GM23338 (cell line): ENCODE results near the gene SNX9. TPM values are rescaled to one million over a fixed set of nuclear protein-coding genes. Genes with fewer than 3 reads are reported as not detected.

Experiments used
- ATAC-seq: fragments of 200-7000 bp; cut with Tn5 transposase; 3 replicates; pipeline ENCODE4 v1.9.1; 2020
- DNase-seq: peaks from one replicate; pipeline ENCODE4 v3.0.0-alpha.2; 2015; ENCODE audit warnings: low spot score
- H2AFZ ChIP-seq: fragments of 200-600 bp; sonication (generic); 2 replicates; pipeline ENCODE4 v1.8.0; 2016; ENCODE audit warnings: antibody characterized with exemption, mild to moderate bottlenecking, moderate library complexity
- H3F3A ChIP-seq: fragments of 200-600 bp; sonication (generic); replicated peaks from 2 replicates; pipeline ENCODE4 v1.8.0; 2017; ENCODE audit warnings: antibody characterized with exemption, mixed run types, low read depth
- H3K27ac ChIP-seq: fragments of 200-600 bp; sonication (generic); 2 replicates; pipeline ENCODE4 v1.6.1; 2016; ENCODE audit warnings: low read depth
- H3K27me3 ChIP-seq: fragments of 200-600 bp; sonication (generic); 2 replicates; pipeline ENCODE4 v1.8.0; 2016; ENCODE audit warnings: mild to moderate bottlenecking, mixed run types, moderate library complexity; ENCODE audit not compliant: insufficient read depth
- H3K36me3 ChIP-seq: fragments of 200-600 bp; sonication (generic); 2 replicates; pipeline ENCODE4 v1.8.0; 2016; ENCODE audit warnings: mild to moderate bottlenecking; ENCODE audit not compliant: insufficient read depth
- H3K4me1 ChIP-seq: fragments of 200-600 bp; sonication (generic); 2 replicates; pipeline ENCODE4 v1.8.0; 2016; ENCODE audit warnings: mild to moderate bottlenecking, moderate library complexity; ENCODE audit not compliant: insufficient read depth
- H3K4me2 ChIP-seq: fragments of 200-600 bp; sonication (generic); 2 replicates; pipeline ENCODE4 v1.7.1; 2017; ENCODE audit warnings: mixed run types
- H3K4me3 ChIP-seq: fragments of 200-600 bp; sonication (generic); 2 replicates; pipeline ENCODE4 v1.6.1; 2016; ENCODE audit warnings: mixed run types
- H3K79me2 ChIP-seq: fragments of 200-600 bp; sonication (generic); replicated peaks from 2 replicates; pipeline ENCODE4 v1.8.0; 2017; ENCODE audit warnings: mild to moderate bottlenecking; ENCODE audit not compliant: insufficient read depth
- H3K9me2 ChIP-seq: fragments of 200-600 bp; sonication (generic); 2 replicates; pipeline ENCODE4 v1.8.0; 2017; ENCODE audit not compliant: insufficient read depth
- H4K20me1 ChIP-seq: fragments of 200-600 bp; sonication (generic); replicated peaks from 2 replicates; pipeline ENCODE4 v1.8.0; 2017; ENCODE audit warnings: mild to moderate bottlenecking; ENCODE audit not compliant: insufficient read depth
- H3K27ac Mint-ChIP-seq: 2 replicates; pipeline ENCODE4 v1.8.0; 2020; ENCODE audit warnings: inconsistent platforms, mild to moderate bottlenecking, moderate library complexity, mixed read lengths
- H3K27me3 Mint-ChIP-seq: 3 replicates; pipeline ENCODE4 v1.8.0; 2022; ENCODE audit warnings: low read depth, mild to moderate bottlenecking, moderate library complexity, mixed read lengths, inconsistent platforms; ENCODE audit not compliant: insufficient read depth, poor library complexity
- H3K36me3 Mint-ChIP-seq: 3 replicates; pipeline ENCODE4 v1.8.0; 2021; ENCODE audit warnings: low read depth, mild to moderate bottlenecking, inconsistent platforms, moderate library complexity, mixed read lengths
- H3K4me1 Mint-ChIP-seq: 3 replicates; pipeline ENCODE4 v1.8.0; 2020; ENCODE audit warnings: mild to moderate bottlenecking, inconsistent platforms, mixed read lengths
- H3K4me3 Mint-ChIP-seq: 3 replicates; pipeline ENCODE4 v1.8.0; 2021; ENCODE audit warnings: moderate library complexity, mild to moderate bottlenecking, inconsistent platforms, mixed read lengths
- H3K9me3 Mint-ChIP-seq: 3 replicates; pipeline ENCODE4 v1.8.0; 2020; ENCODE audit warnings: moderate library complexity, mild to moderate bottlenecking, inconsistent platforms, mixed read lengths
- CREB1 ChIP-seq: fragments of 250-450 bp; sonication (Bioruptor Pico); IDR thresholded peaks from 2 replicates; pipeline ENCODE4 v1.5.0; 2020; ENCODE audit warnings: low read depth, mild to moderate bottlenecking, moderate library complexity
- EZH2 ChIP-seq: fragments of 200-600 bp; sonication (generic); IDR thresholded peaks from one replicate; pipeline ENCODE4 v1.8.0; 2017; ENCODE audit warnings: antibody characterized with exemption, mild to moderate bottlenecking, low read depth; ENCODE audit not compliant: unreplicated experiment
- EZH2phosphoT487 ChIP-seq: fragments of 200-600 bp; sonication (generic); IDR thresholded peaks from one replicate; pipeline ENCODE4 v1.8.1; 2018; ENCODE audit warnings: antibody characterized with exemption; ENCODE audit not compliant: unreplicated experiment
- JUNB ChIP-seq: IDR thresholded peaks from one replicate; pipeline ENCODE4 v1.6.1; 2016; ENCODE audit warnings: antibody characterized with exemption; ENCODE audit not compliant: unreplicated experiment
- NANOG ChIP-seq: IDR thresholded peaks from 2 replicates; pipeline ENCODE4 v1.6.1; 2016; ENCODE audit warnings: antibody characterized with exemption, borderline replicate concordance
- POLR2AphosphoS5 ChIP-seq: IDR thresholded peaks from 2 replicates; pipeline ENCODE4 v1.6.1; 2016; ENCODE audit warnings: antibody characterized with exemption, low read depth
- STAT1 ChIP-seq: IDR thresholded peaks from one replicate; pipeline ENCODE4 v1.6.1; 2016; ENCODE audit warnings: antibody characterized with exemption; ENCODE audit not compliant: unreplicated experiment
- ZNF114 ChIP-seq: fragments of 250-450 bp; sonication (Bioruptor Pico); IDR thresholded peaks from 2 replicates; pipeline ENCODE4 v1.5.0; 2020; ENCODE audit warnings: mild to moderate bottlenecking, moderate library complexity
- ZNF331 ChIP-seq: fragments of 250-450 bp; sonication (Bioruptor Pico); IDR thresholded peaks from 2 replicates; pipeline ENCODE4 v1.5.0; 2020; ENCODE audit warnings: low read depth, mild to moderate bottlenecking, moderate library complexity
- polyA plus RNA-seq: library from polyadenylated mRNA; unstranded; fragments of >200 nt; fragmentation: Nextera tagmentation; extraction: Ambion mirVana; gene quantifications from 2 replicates; pipeline ENCODE4 v1.2.1, GENCODE V29; 2016
- total RNA-seq: library from RNA; depleted of rRNA; stranded (reverse); fragments of >200 nt; shearing (Covaris generic); gene quantifications from 2 replicates; pipeline ENCODE4 v1.2.3, GENCODE V29; 2014
- TF ChIP-seq, protein P1 (sequence below), 2 experiments: fragments of 200-600 bp in 1 of 2; sonication (generic) in 1 of 2; conservative IDR thresholded peaks; 2 replicates each; pipeline versions ENCODE4 v1.5.1 to v1.6.1; 2016 to 2017; ENCODE audit warnings: antibody characterized with exemption in 2 of 2, low read depth in 2 of 2, mild to moderate bottlenecking in 2 of 2, moderate library complexity in 1 of 2
- TF ChIP-seq, protein P2 (sequence below): IDR thresholded peaks from one replicate; pipeline ENCODE4 v1.6.1; 2018; ENCODE audit warnings: antibody characterized with exemption; ENCODE audit not compliant: unreplicated experiment
- TF ChIP-seq, protein P3 (sequence below): IDR thresholded peaks from 2 replicates; pipeline ENCODE4 v1.6.1; 2016; ENCODE audit warnings: antibody characterized with exemption
- TF ChIP-seq, protein P4 (sequence below): fragments of 250-450 bp; sonication (Bioruptor Pico); IDR thresholded peaks from 2 replicates; pipeline ENCODE4 v1.5.0; 2020; ENCODE audit warnings: mild to moderate bottlenecking, moderate library complexity

SNX9 gene
- total and polyA plus RNA-seq, 2 experiments from 2014 or later: 18.4 to 23.3 TPM

DNA sequence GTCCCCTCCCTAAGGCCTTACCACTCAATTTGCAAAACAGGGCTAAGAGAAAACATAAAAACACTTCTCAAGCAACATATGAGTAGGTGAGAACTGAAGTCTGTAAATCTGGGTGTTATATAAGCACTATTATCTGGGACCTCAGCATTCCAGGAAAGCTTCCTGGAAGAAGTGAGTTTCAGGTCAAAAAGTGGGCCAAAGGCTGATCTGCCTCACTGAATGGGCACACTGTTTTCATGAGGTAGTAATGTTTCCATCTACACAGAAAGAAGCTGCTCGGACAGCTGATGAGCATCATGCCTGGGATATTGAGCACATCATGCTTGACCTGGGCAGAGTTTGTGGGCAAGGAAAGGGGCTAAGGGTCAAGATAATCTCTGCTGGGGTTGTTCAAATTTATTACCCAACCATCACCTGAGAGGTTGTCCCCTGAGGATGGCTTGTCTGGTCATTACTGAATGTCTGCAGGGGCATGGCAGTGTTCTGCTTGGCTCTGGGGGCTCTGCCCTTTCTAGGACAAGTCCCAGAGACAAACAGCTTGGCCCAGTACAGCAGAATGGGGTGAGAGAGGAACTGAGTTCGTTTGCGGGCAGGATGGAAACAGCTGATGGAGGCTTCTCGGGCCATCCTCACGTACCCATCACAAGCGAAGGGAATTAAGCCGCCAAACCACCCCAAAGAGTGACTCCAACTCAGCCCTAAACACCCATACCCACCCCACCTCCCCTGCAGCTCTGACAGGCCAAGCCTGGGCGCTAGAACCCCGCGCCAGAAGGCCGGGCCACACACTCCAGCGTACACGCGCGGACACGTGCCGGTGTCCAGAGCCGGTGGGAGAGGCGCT lies 157.5 kb downstream of the SNX9 start:
- Histone ChIP-seq H3K4me3 (peak overlapping the region; percentile 75), H3K4me2 (peak overlapping the region; percentile 86), H3K9me2 (no peaks in the 10 kb centered on the region), H3K36me3 (no peaks in the 10 kb centered on the region), H3K79me2 (peaks cover 18% of the 10 kb centered on the region), H3K27ac (no peak overlapping the region), H3K27me3 (peaks cover 18% of the 10 kb centered on the region), H2AFZ (peak overlapping the region; percentile 92; the same call in 1 of the 2 replicates), H4K20me1 (no peaks in the 10 kb centered on the region), H3F3A (peaks cover 5% of the 10 kb centered on the region), H3K4me1 (peaks cover 26% of the 10 kb centered on the region)
- Mint-ChIP-seq H3K27ac (no peak overlapping the region; the same call in 1 of the 2 replicates), H3K4me1 (peaks cover 28% of the 10 kb centered on the region), H3K27me3 (peaks cover 31% of the 10 kb centered on the region), H3K36me3 (no peaks in the 10 kb centered on the region; the same call in 2 of the 3 replicates), H3K4me3 (peak overlapping the region; percentile 70), H3K9me3 (no peaks in the 10 kb centered on the region; the same call in 2 of the 3 replicates)
- peak; percentile 16 for ATAC-seq
- TF ChIP-seq ZNF331 (no peak), STAT1 (no peak), JUNB (no peak), EZH2 (no peak), CREB1 (no peak), POLR2AphosphoS5 (no peak), ZNF114 (no peak), NANOG (no peak), EZH2phosphoT487 (no peak)
- TF ChIP-seq, protein P1, sequence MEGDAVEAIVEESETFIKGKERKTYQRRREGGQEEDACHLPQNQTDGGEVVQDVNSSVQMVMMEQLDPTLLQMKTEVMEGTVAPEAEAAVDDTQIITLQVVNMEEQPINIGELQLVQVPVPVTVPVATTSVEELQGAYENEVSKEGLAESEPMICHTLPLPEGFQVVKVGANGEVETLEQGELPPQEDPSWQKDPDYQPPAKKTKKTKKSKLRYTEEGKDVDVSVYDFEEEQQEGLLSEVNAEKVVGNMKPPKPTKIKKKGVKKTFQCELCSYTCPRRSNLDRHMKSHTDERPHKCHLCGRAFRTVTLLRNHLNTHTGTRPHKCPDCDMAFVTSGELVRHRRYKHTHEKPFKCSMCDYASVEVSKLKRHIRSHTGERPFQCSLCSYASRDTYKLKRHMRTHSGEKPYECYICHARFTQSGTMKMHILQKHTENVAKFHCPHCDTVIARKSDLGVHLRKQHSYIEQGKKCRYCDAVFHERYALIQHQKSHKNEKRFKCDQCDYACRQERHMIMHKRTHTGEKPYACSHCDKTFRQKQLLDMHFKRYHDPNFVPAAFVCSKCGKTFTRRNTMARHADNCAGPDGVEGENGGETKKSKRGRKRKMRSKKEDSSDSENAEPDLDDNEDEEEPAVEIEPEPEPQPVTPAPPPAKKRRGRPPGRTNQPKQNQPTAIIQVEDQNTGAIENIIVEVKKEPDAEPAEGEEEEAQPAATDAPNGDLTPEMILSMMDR (conservative IDR thresholded peaks at IDR 0.05; ENCODE audit: low read depth in 2 of 2): no peak
- TF ChIP-seq, protein P2, sequence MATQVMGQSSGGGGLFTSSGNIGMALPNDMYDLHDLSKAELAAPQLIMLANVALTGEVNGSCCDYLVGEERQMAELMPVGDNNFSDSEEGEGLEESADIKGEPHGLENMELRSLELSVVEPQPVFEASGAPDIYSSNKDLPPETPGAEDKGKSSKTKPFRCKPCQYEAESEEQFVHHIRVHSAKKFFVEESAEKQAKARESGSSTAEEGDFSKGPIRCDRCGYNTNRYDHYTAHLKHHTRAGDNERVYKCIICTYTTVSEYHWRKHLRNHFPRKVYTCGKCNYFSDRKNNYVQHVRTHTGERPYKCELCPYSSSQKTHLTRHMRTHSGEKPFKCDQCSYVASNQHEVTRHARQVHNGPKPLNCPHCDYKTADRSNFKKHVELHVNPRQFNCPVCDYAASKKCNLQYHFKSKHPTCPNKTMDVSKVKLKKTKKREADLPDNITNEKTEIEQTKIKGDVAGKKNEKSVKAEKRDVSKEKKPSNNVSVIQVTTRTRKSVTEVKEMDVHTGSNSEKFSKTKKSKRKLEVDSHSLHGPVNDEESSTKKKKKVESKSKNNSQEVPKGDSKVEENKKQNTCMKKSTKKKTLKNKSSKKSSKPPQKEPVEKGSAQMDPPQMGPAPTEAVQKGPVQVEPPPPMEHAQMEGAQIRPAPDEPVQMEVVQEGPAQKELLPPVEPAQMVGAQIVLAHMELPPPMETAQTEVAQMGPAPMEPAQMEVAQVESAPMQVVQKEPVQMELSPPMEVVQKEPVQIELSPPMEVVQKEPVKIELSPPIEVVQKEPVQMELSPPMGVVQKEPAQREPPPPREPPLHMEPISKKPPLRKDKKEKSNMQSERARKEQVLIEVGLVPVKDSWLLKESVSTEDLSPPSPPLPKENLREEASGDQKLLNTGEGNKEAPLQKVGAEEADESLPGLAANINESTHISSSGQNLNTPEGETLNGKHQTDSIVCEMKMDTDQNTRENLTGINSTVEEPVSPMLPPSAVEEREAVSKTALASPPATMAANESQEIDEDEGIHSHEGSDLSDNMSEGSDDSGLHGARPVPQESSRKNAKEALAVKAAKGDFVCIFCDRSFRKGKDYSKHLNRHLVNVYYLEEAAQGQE: no peak
- TF ChIP-seq, protein P3, sequence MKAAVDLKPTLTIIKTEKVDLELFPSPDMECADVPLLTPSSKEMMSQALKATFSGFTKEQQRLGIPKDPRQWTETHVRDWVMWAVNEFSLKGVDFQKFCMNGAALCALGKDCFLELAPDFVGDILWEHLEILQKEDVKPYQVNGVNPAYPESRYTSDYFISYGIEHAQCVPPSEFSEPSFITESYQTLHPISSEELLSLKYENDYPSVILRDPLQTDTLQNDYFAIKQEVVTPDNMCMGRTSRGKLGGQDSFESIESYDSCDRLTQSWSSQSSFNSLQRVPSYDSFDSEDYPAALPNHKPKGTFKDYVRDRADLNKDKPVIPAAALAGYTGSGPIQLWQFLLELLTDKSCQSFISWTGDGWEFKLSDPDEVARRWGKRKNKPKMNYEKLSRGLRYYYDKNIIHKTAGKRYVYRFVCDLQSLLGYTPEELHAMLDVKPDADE: no peak
- TF ChIP-seq, protein P4, sequence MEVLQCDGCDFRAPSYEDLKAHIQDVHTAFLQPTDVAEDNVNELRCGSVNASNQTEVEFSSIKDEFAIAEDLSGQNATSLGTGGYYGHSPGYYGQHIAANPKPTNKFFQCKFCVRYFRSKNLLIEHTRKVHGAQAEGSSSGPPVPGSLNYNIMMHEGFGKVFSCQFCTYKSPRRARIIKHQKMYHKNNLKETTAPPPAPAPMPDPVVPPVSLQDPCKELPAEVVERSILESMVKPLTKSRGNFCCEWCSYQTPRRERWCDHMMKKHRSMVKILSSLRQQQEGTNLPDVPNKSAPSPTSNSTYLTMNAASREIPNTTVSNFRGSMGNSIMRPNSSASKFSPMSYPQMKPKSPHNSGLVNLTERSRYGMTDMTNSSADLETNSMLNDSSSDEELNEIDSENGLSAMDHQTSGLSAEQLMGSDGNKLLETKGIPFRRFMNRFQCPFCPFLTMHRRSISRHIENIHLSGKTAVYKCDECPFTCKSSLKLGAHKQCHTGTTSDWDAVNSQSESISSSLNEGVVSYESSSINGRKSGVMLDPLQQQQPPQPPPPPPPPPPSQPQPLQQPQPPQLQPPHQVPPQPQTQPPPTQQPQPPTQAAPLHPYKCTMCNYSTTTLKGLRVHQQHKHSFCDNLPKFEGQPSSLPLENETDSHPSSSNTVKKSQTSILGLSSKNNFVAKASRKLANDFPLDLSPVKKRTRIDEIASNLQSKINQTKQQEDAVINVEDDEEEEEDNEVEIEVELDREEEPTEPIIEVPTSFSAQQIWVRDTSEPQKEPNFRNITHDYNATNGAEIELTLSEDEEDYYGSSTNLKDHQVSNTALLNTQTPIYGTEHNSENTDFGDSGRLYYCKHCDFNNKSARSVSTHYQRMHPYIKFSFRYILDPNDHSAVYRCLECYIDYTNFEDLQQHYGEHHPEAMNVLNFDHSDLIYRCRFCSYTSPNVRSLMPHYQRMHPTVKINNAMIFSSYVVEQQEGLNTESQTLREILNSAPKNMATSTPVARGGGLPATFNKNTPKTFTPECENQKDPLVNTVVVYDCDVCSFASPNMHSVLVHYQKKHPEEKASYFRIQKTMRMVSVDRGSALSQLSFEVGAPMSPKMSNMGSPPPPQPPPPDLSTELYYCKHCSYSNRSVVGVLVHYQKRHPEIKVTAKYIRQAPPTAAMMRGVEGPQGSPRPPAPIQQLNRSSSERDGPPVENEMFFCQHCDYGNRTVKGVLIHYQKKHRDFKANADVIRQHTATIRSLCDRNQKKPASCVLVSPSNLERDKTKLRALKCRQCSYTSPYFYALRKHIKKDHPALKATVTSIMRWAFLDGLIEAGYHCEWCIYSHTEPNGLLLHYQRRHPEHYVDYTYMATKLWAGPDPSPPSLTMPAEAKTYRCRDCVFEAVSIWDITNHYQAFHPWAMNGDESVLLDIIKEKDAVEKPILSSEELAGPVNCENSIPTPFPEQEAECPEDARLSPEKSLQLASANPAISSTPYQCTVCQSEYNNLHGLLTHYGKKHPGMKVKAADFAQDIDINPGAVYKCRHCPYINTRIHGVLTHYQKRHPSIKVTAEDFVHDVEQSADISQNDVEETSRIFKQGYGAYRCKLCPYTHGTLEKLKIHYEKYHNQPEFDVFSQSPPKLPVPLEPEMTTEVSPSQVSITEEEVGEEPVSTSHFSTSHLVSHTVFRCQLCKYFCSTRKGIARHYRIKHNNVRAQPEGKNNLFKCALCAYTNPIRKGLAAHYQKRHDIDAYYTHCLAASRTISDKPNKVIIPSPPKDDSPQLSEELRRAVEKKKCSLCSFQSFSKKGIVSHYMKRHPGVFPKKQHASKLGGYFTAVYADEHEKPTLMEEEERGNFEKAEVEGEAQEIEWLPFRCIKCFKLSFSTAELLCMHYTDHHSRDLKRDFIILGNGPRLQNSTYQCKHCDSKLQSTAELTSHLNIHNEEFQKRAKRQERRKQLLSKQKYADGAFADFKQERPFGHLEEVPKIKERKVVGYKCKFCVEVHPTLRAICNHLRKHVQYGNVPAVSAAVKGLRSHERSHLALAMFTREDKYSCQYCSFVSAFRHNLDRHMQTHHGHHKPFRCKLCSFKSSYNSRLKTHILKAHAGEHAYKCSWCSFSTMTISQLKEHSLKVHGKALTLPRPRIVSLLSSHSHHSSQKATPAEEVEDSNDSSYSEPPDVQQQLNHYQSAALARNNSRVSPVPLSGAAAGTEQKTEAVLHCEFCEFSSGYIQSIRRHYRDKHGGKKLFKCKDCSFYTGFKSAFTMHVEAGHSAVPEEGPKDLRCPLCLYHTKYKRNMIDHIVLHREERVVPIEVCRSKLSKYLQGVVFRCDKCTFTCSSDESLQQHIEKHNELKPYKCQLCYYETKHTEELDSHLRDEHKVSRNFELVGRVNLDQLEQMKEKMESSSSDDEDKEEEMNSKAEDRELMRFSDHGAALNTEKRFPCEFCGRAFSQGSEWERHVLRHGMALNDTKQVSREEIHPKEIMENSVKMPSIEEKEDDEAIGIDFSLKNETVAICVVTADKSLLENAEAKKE: no peak
- DNase-seq: no peak
